H1 (cell line): ENCODE measurements around the gene SFRP5. TPM values are rescaled to one million over a fixed set of nuclear protein-coding genes. Genes with fewer than 3 reads are reported as not detected.

Experiments used
- ATF3 ChIP-seq: IDR thresholded peaks from 2 replicates; pipeline ENCODE4 v1.6.1; 2011; ENCODE audit warnings: low read depth, mild to moderate bottlenecking, low read length; ENCODE audit not compliant: insufficient read depth
- BCL11A ChIP-seq, 2 experiments: IDR thresholded peaks; one replicate each; pipeline ENCODE4 v1.6.1; 2011; ENCODE audit warnings: low read depth in 2 of 2, low read length in 2 of 2, mild to moderate bottlenecking in 2 of 2
- CHD1 ChIP-seq: IDR thresholded peaks from 2 replicates; pipeline ENCODE4 v1.6.1; 2012; ENCODE audit warnings: low read depth, low read length, improper control_type of control experiment
- EGR1 ChIP-seq: IDR thresholded peaks from 2 replicates; pipeline ENCODE4 v1.6.1; 2011; ENCODE audit warnings: low read depth, low read length, borderline replicate concordance
- EP300 ChIP-seq, 2 experiments: IDR thresholded peaks; 1 replicate in 1 of 2; 2 replicates in 1 of 2; pipeline ENCODE4 v1.6.1; 2011 to 2012; ENCODE audit warnings: low read depth in 2 of 2, low read length in 2 of 2, mild to moderate bottlenecking in 2 of 2, borderline replicate concordance in 1 of 2, inconsistent platforms in 1 of 2, moderate library complexity in 1 of 2
- FOSL1 ChIP-seq: IDR thresholded peaks from 2 replicates; pipeline ENCODE4 v1.6.1; 2011; ENCODE audit warnings: mild to moderate bottlenecking, low read depth, low read length, moderate library complexity; ENCODE audit not compliant: insufficient read depth
- HDAC6 ChIP-seq: IDR thresholded peaks from one replicate; pipeline ENCODE4 v1.7.1; 2012; ENCODE audit warnings: low read depth, mild to moderate bottlenecking, inconsistent platforms, low read length, moderate library complexity
- JUND ChIP-seq: IDR thresholded peaks from 2 replicates; pipeline ENCODE4 v1.6.1; 2011; ENCODE audit warnings: mild to moderate bottlenecking, improper control_type of control experiment, low read length
- KDM4A ChIP-seq: IDR thresholded peaks from one replicate; pipeline ENCODE4 v1.7.1; 2012; ENCODE audit warnings: low read depth, mild to moderate bottlenecking, moderate library complexity, low read length, inconsistent platforms; ENCODE audit not compliant: severe bottlenecking
- RAD21 ChIP-seq, 2 experiments: IDR thresholded peaks in 1 of 2; conservative IDR thresholded peaks in 1 of 2; 2 replicates each; pipeline ENCODE4 v1.6.1; 2011; ENCODE audit warnings: low read depth in 2 of 2, low read length in 2 of 2, improper control_type of control experiment in 1 of 2, inconsistent platforms in 1 of 2, mild to moderate bottlenecking in 1 of 2, moderate library complexity in 1 of 2
- SIN3A ChIP-seq, 2 experiments: IDR thresholded peaks in 1 of 2; conservative IDR thresholded peaks in 1 of 2; 2 replicates each; pipeline ENCODE4 v1.6.1; 2011 to 2012; ENCODE audit warnings: low read length in 2 of 2, improper control_type of control experiment in 1 of 2, low read depth in 1 of 2, mild to moderate bottlenecking in 1 of 2
- YY1 ChIP-seq: IDR thresholded peaks from 2 replicates; pipeline ENCODE4 v1.6.1; 2011; ENCODE audit warnings: low read depth, mild to moderate bottlenecking, low read length
- polyA plus RNA-seq, 7 experiments: library from polyadenylated mRNA; depleted of rRNA in 3 of 7; stranded (reverse) in 5 of 7; unstranded in 2 of 7; fragments of >200 nt in 5 of 7; fragments of 200-250 nt in 2 of 7; gene quantifications; 1 replicate in 5 of 7; 2 replicates in 1 of 7; 4 replicates in 1 of 7; pipeline versions ENCODE4 v1.2.1 to v1.2.3, GENCODE V29; 2011 to 2013; ENCODE audit warnings: missing spikeins in 2 of 7, mixed read lengths in 2 of 7
- total RNA-seq: library from RNA; stranded (reverse); fragmentation: NEBNext Ultra II Directional; extraction: Animal tissue kit (Norgen Biotek cat#: 25700); gene quantifications from 2 replicates; pipeline ENCODE4 v1.2.1, GENCODE V29; 2021
- TF ChIP-seq, protein P1 (sequence below), 3 experiments: IDR thresholded peaks; 1 replicate in 2 of 3; 2 replicates in 1 of 3; pipeline versions ENCODE4 v1.5.1 to v1.6.1; 2011; ENCODE audit warnings: low read length in 3 of 3, mild to moderate bottlenecking in 3 of 3, inconsistent platforms in 2 of 3, low read depth in 1 of 3, moderate library complexity in 1 of 3; ENCODE audit not compliant: insufficient read depth in 1 of 3; ENCODE audit errors: control extremely low read depth in 1 of 3

SFRP5 gene
- total and polyA plus RNA-seq, 2 of the 8 experiments (the other 6 are each of a cell fraction or from before 2014, with no cell fraction given) = 3.9 to 5.9 TPM

DNA sequence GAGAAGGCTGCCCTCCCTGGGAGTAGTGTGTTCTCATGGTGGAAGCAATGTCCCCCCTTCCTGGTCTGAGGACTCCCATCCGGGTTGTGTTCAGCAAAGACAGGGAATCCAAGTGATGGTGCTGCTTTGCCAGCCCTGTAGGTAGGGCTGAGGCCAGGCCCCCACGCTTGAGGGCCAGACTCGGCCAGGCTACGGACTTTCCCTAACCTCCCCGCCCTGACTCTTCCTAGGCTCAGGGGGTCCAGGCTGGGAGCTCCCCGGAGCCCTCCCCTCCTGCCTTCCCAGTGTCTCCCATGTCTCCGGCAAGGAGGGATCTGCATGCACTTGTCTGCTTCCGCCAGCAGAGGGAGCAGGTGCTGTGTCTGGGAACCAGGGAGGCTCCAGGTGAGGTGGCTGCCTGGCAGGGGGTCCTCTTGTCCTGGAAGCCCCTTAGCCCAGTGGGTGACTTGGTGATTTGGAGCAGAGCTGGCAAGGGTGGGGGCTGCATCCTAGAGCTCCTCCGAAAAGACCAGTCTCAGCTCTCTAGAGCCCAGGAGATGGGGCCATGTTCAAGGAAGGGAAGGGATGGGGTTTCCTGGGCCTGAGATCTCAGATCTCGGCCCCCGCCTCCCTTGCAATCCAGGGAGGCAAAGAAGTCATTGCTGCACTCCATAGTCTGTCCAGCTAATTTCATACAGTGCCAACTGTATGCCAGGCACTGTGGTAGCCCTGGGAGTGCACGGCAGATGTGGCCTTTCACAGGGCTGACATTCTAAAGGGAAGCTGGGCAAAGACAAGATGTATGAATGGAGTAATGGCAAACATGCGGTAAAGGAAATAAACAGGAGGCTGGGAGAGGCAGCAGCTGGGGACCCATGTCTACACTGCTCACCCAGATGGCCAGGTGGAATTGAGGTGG is 20.3 kb upstream of the SFRP5 start (continued):
- TF ChIP-seq SIN3A (conservative IDR thresholded peaks at IDR 0.05 in 1 of 2, IDR thresholded peaks at IDR 0.05 in 1 of 2; ENCODE audit: low read depth in 1 of 2, low read length in 2 of 2) (no peak), EP300 (IDR thresholded peaks at IDR 0.05; ENCODE audit: borderline replicate concordance in 1 of 2, low read depth in 2 of 2, low read length in 2 of 2) (no peak), CHD1 (no peak), ATF3 (no peak), JUND (no peak), EGR1 (no peak), FOSL1 (no peak), KDM4A (no peak), YY1 (peak; percentile 53; the same call in 1 of the 2 replicates), BCL11A (IDR thresholded peaks at IDR 0.05; ENCODE audit: low read depth in 2 of 2, low read length in 2 of 2) (no peak), RAD21 (IDR thresholded peaks at IDR 0.05 in 1 of 2, conservative IDR thresholded peaks at IDR 0.05 in 1 of 2; ENCODE audit: low read depth in 2 of 2, low read length in 2 of 2) (peak; percentile 93 to 95), HDAC6 (no peak)
- TF ChIP-seq, protein P1, sequence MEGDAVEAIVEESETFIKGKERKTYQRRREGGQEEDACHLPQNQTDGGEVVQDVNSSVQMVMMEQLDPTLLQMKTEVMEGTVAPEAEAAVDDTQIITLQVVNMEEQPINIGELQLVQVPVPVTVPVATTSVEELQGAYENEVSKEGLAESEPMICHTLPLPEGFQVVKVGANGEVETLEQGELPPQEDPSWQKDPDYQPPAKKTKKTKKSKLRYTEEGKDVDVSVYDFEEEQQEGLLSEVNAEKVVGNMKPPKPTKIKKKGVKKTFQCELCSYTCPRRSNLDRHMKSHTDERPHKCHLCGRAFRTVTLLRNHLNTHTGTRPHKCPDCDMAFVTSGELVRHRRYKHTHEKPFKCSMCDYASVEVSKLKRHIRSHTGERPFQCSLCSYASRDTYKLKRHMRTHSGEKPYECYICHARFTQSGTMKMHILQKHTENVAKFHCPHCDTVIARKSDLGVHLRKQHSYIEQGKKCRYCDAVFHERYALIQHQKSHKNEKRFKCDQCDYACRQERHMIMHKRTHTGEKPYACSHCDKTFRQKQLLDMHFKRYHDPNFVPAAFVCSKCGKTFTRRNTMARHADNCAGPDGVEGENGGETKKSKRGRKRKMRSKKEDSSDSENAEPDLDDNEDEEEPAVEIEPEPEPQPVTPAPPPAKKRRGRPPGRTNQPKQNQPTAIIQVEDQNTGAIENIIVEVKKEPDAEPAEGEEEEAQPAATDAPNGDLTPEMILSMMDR (IDR thresholded peaks at IDR 0.05; ENCODE audit: control extremely low read depth in 1 of 3, insufficient read depth in 1 of 3, low read depth in 1 of 3, low read length in 3 of 3) = peak; percentile 95 to 97 (median 96)
